K562 (cell line): ENCODE measurements around the gene CFAP97D1.

Experiments used
- CBX5 ChIP-seq: IDR thresholded peaks from 2 replicates; pipeline ENCODE4 v1.6.1; 2014; ENCODE audit warnings: low read depth, borderline replicate concordance
- ESRRA ChIP-seq: fragments of 450-650 bp; IDR thresholded peaks from 2 replicates; pipeline ENCODE4 v1.6.1; 2014; ENCODE audit warnings: low read depth, mild to moderate bottlenecking, moderate library complexity, borderline replicate concordance
- JUND ChIP-seq, 2 experiments: IDR thresholded peaks; 2 replicates in 1 of 2; 3 replicates in 1 of 2; pipeline ENCODE4 v1.6.1; 2011; ENCODE audit warnings: borderline replicate concordance in 2 of 2, low read depth in 2 of 2, low read length in 2 of 2, improper control_type of control experiment in 1 of 2, missing biosample characterization in 1 of 2, missing genetic modification characterization in 1 of 2, missing genetic modification reagents in 1 of 2
- MAFG ChIP-seq: fragments of 450-650 bp; conservative IDR thresholded peaks from 2 replicates; pipeline ENCODE4 v1.6.1; 2016; ENCODE audit warnings: missing genetic modification characterization, missing compliant biosample characterization
- POLR2G ChIP-seq: fragments of 200-400 bp; formaldehyde crosslinking; IDR thresholded peaks from 2 replicates; pipeline ENCODE4 v1.6.1; 2017; ENCODE audit warnings: low read depth, mild to moderate bottlenecking, antibody characterized with exemption, low read length, moderate library complexity
- U2AF1 ChIP-seq: fragments of 200-400 bp; formaldehyde crosslinking; optimal IDR thresholded peaks from 2 replicates; pipeline ENCODE3; 2017; ENCODE audit warnings: mild to moderate bottlenecking, low read depth, low read length, moderate library complexity
- TF ChIP-seq, protein P1 (sequence below): sonication (generic); formaldehyde crosslinking; IDR thresholded peaks from 2 replicates; pipeline ENCODE4 v1.4.0; 2020; ENCODE audit warnings: mild to moderate bottlenecking, missing genetic modification reagents
- TF ChIP-seq, protein P2 (sequence below), 3 experiments: IDR thresholded peaks in 2 of 3; conservative IDR thresholded peaks in 1 of 3; 2 replicates each; pipeline ENCODE4 v1.5.1; 2011 to 2012; ENCODE audit warnings: low read length in 3 of 3, mild to moderate bottlenecking in 3 of 3, control low read depth in 2 of 3, improper control_type of control experiment in 1 of 3, inconsistent platforms in 1 of 3, low read depth in 1 of 3, mixed read lengths in 1 of 3, moderate library complexity in 1 of 3; ENCODE audit not compliant: insufficient read depth in 2 of 3

DNA sequence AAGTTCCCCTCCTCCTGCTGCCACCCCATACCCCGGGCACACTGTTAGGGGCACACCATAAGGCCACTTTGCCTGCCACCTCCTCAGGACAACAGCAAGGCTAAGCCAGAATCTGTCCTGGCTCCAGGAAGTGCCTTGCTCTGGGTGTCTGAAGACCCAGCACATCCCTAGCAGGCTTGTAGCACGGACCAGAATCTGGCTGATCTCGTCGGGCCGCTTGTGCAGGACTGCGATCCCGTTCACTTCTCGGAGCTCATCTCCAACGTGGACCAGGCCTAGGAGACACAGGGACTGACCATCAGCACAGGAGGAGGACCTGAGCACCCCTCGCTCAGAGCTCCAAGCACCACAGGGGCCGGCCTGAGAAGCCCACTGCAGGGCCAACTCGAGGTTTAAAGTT, 45.3 kb downstream of the CFAP97D1 start:
- TF ChIP-seq U2AF1, result no peak
- TF ChIP-seq, protein P1, sequence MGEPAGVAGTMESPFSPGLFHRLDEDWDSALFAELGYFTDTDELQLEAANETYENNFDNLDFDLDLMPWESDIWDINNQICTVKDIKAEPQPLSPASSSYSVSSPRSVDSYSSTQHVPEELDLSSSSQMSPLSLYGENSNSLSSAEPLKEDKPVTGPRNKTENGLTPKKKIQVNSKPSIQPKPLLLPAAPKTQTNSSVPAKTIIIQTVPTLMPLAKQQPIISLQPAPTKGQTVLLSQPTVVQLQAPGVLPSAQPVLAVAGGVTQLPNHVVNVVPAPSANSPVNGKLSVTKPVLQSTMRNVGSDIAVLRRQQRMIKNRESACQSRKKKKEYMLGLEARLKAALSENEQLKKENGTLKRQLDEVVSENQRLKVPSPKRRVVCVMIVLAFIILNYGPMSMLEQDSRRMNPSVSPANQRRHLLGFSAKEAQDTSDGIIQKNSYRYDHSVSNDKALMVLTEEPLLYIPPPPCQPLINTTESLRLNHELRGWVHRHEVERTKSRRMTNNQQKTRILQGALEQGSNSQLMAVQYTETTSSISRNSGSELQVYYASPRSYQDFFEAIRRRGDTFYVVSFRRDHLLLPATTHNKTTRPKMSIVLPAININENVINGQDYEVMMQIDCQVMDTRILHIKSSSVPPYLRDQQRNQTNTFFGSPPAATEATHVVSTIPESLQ (CRISPR knock-in tag), result no peak
- TF ChIP-seq, protein P2, sequence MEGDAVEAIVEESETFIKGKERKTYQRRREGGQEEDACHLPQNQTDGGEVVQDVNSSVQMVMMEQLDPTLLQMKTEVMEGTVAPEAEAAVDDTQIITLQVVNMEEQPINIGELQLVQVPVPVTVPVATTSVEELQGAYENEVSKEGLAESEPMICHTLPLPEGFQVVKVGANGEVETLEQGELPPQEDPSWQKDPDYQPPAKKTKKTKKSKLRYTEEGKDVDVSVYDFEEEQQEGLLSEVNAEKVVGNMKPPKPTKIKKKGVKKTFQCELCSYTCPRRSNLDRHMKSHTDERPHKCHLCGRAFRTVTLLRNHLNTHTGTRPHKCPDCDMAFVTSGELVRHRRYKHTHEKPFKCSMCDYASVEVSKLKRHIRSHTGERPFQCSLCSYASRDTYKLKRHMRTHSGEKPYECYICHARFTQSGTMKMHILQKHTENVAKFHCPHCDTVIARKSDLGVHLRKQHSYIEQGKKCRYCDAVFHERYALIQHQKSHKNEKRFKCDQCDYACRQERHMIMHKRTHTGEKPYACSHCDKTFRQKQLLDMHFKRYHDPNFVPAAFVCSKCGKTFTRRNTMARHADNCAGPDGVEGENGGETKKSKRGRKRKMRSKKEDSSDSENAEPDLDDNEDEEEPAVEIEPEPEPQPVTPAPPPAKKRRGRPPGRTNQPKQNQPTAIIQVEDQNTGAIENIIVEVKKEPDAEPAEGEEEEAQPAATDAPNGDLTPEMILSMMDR (IDR thresholded peaks at IDR 0.05 in 2 of 3, conservative IDR thresholded peaks at IDR 0.05 in 1 of 3; ENCODE audit: insufficient read depth in 2 of 3, low read depth in 1 of 3, low read length in 3 of 3), result no peak
- TF ChIP-seq CBX5, result no peak
- no peak for TF ChIP-seq MAFG (tag)
- no peak for TF ChIP-seq ESRRA
- no peak for TF ChIP-seq JUND (IDR thresholded peaks at IDR 0.05; ENCODE audit: borderline replicate concordance, low read depth, low read length)
- no peak for TF ChIP-seq JUND (tag; IDR thresholded peaks at IDR 0.05; ENCODE audit: borderline replicate concordance, low read depth, low read length)
- no peak for TF ChIP-seq POLR2G
